ENCODE data around the gene HSD3B1.

The HSD3B1 gene

DNA sequence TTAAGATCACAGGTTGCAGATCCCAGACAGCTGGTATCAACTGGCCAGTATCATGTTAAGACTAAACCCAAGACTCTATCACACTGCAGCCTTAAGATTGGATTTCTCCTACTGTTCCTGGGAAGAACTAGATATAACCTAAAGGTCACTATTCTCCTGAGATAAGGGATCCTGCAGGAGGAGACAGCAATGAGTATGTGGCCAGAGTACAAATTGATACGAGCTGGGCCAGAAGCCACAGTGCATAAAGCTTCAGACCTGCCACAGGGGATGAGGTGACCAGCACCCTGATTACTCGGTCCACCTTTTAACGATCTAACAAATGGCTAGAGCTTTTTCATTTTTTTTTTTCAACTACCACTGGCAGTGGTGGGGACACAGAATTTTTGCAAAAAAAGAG lies 31.0 kb downstream of the HSD3B1 start:
- Histone ChIP-seq H3K9me3 (ENCODE audit: control insufficient read depth, insufficient read depth, low read depth, low read length) (no peaks in the 10 kb centered on the region), H3K27me3 (ENCODE audit: control insufficient read depth, insufficient read depth, low read length) (no peaks in the 10 kb centered on the region), H3K4me1 (ENCODE audit: control insufficient read depth, insufficient read depth, low read length) (no peaks in the 10 kb centered on the region), H3K4me3 (ENCODE audit: low read depth, low read length) (no peak overlapping the region), H3K36me3 (ENCODE audit: control insufficient read depth, insufficient read depth, low read length) (no peaks in the 10 kb centered on the region), H3K9ac (ENCODE audit: low read length) (no peak overlapping the region), H3K27ac (ENCODE audit: low read depth, low read length) (no peak overlapping the region)

DNA sequence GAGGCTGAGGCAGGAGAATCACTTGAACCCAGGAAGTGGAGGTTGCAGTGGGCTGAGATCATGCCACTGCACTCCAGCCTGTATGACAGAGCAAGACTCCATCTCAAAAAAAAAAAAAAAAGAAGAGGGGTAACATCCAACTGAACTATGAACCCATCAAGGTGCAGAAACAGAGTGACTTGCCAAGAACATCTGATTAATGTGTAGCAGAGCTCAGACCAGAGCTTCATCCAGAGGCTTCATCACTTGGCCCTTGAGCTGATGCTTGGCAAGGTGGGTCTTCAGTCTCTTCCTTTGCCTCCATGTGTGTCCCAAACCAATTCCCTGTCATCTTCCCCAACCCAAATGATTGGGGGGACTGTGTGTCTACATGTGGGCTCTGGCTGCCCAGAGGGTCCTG lies 32.6 kb downstream of the HSD3B1 start:
- H3K4me1 ChIP-seq (ENCODE audit: control insufficient read depth, insufficient read depth, low read length) = no peaks in the 10 kb centered on the region
- H3K9ac ChIP-seq (ENCODE audit: low read length) = no peak overlapping the region
- H3K27ac ChIP-seq (ENCODE audit: low read depth, low read length) = no peak overlapping the region
- H3K4me3 ChIP-seq (ENCODE audit: low read depth, low read length) = no peak overlapping the region
- H3K27me3 ChIP-seq (ENCODE audit: control insufficient read depth, insufficient read depth, low read length) = no peaks in the 10 kb centered on the region
- no peaks in the 10 kb centered on the region for H3K36me3 ChIP-seq (ENCODE audit: control insufficient read depth, insufficient read depth, low read length)
- H3K9me3 ChIP-seq (ENCODE audit: control insufficient read depth, insufficient read depth, low read depth, low read length) = no peaks in the 10 kb centered on the region

DNA sequence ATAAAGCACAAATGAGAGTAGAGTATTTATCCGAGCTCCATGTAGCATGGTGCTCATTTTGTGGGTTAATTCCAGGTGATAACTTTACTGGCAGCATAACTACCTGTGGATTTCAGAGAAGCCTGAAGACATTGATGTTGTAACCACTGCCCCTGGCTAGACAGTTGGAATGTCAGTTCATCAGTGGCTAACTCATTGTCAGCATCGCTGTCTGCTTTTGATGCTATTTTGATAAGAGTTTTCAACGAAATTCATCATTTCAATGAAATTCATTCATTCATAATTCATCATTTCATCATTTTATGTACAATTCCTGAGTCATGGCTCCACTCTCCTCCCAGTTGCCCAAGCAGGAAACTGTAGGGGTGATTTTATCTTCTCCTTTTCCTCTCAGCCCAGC lies 34.4 kb downstream of the HSD3B1 start:
- no peaks in the 10 kb centered on the region for H3K4me1 ChIP-seq (ENCODE audit: control insufficient read depth, insufficient read depth, low read length)
- no peak overlapping the region for H3K9ac ChIP-seq (ENCODE audit: low read length)
- no peaks in the 10 kb centered on the region for H3K9me3 ChIP-seq (ENCODE audit: control insufficient read depth, insufficient read depth, low read depth, low read length)
- no peak overlapping the region for H3K4me3 ChIP-seq (ENCODE audit: low read depth, low read length)
- H3K36me3 ChIP-seq (ENCODE audit: control insufficient read depth, insufficient read depth, low read length) = no peaks in the 10 kb centered on the region
- H3K27ac ChIP-seq (ENCODE audit: low read depth, low read length) = no peak overlapping the region
- no peaks in the 10 kb centered on the region for H3K27me3 ChIP-seq (ENCODE audit: control insufficient read depth, insufficient read depth, low read length)

DNA sequence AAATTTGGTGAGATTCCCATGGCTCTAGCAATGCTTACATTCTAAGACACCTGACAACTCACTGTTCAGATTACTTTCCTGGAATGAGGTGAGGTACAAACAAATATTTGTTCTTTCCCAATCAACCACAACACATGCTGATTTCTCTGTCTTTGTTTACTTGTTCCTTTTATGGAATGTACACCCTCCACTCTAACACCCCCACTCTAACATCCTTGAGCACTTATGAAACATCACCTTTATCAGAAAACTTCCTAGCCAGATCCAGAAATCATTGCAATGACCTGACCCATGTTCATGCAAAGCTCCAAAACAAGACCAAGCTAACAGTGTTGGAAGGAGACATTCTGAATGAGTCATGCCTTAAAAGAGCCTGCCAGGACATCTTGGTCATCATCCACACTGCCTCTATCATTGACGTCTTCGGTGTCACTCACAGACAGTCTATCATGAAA lies 35.5 kb downstream of the HSD3B1 start:
- no peaks in the 10 kb centered on the region for H3K9me3 ChIP-seq (ENCODE audit: control insufficient read depth, insufficient read depth, low read depth, low read length)
- no peak overlapping the region for H3K9ac ChIP-seq (ENCODE audit: low read length)
- no peaks in the 10 kb centered on the region; the same call in 1 of the 2 replicates for H3K27me3 ChIP-seq (ENCODE audit: control insufficient read depth, insufficient read depth, low read length)
- no peak overlapping the region for H3K4me3 ChIP-seq (ENCODE audit: low read depth, low read length)
- H3K4me1 ChIP-seq (ENCODE audit: control insufficient read depth, insufficient read depth, low read length) = no peaks in the 10 kb centered on the region
- H3K27ac ChIP-seq (ENCODE audit: low read depth, low read length) = no peak overlapping the region
- no peaks in the 10 kb centered on the region for H3K36me3 ChIP-seq (ENCODE audit: control insufficient read depth, insufficient read depth, low read length)

DNA sequence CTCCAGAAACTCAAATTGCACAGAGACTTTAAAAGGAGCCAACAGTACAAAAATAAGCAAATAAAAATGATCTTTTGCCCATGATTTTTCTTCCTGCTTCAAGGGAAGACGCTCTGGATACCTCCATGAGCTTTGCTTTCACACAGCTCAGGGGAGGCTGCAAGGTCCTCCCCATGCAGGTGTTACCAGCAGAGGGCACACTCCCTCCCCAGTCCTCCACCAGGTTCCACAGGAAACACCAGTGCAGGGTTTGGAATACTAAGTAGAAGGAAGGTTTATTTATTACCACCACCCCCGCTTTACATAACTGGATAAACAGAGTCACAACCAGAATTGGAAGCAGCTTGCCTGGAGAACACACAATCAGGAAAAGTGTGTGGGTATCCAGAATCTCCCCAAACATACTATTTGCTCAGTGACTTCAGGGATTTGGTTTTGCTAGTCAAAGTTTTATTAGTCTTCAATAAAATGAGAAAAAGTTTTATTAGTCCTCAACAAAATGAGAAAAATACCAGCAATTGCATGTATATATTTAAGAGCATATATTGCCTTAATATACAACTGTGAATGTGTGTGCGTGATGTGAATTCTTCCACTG lies 37.3 kb downstream of the HSD3B1 start:
- no peak overlapping the region for H3K9ac ChIP-seq (ENCODE audit: low read length)
- no peaks in the 10 kb centered on the region; the same call in 1 of the 2 replicates for H3K27me3 ChIP-seq (ENCODE audit: control insufficient read depth, insufficient read depth, low read length)
- no peaks in the 10 kb centered on the region for H3K36me3 ChIP-seq (ENCODE audit: control insufficient read depth, insufficient read depth, low read length)
- H3K4me3 ChIP-seq (ENCODE audit: low read depth, low read length) = no peak overlapping the region
- no peaks in the 10 kb centered on the region for H3K4me1 ChIP-seq (ENCODE audit: control insufficient read depth, insufficient read depth, low read length)
- no peaks in the 10 kb centered on the region for H3K9me3 ChIP-seq (ENCODE audit: control insufficient read depth, insufficient read depth, low read depth, low read length)
- H3K27ac ChIP-seq (ENCODE audit: low read depth, low read length) = no peak overlapping the region

DNA sequence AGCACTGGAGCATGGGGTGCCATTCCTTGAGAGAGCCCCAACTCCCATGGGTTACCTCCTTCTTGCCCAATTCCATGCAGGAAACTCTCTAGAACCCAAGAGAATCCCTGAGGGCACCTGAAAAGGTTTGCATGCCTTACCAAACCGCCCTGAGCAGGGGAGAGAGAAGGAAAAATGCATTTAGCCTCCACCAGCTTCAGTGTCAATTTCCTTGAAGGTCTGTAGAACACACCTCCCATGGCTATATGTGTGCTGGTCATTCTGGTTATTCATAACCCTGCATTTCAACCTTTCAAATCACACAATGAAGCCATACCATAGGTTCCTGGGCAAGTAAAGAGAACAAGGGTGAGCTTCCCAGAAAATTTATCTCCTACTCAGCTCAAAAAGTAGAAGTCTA lies 39.6 kb downstream of the HSD3B1 start:
- Histone ChIP-seq H3K4me3 (ENCODE audit: low read depth, low read length) (no peak overlapping the region), H3K36me3 (ENCODE audit: control insufficient read depth, insufficient read depth, low read length) (no peaks in the 10 kb centered on the region), H3K4me1 (ENCODE audit: control insufficient read depth, insufficient read depth, low read length) (no peaks in the 10 kb centered on the region), H3K9me3 (ENCODE audit: control insufficient read depth, insufficient read depth, low read depth, low read length) (no peaks in the 10 kb centered on the region), H3K27me3 (ENCODE audit: control insufficient read depth, insufficient read depth, low read length) (no peaks in the 10 kb centered on the region; the same call in 1 of the 2 replicates), H3K27ac (ENCODE audit: low read depth, low read length) (no peak overlapping the region), H3K9ac (ENCODE audit: low read length) (no peak overlapping the region)

DNA sequence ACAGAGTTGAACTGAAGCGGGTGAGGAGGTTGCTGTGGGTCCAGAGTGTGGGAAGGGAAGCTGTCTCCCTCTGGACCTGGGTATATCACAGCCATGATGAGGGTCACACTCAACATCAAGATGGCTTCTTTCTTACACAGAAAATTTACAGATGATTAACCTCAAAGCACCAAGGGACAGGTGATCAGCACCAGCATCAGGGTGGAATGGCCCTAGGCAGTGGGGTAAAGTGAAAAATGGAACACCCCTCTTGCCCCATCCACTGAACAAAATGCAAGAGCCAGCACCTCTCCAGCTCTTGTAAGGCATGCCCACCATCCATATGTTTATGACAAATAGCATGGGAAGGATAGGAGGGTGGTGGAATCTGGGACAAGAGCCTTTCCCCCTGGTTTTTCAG lies 40.3 kb downstream of the HSD3B1 start:
- Histone ChIP-seq H3K36me3 (ENCODE audit: control insufficient read depth, insufficient read depth, low read length) (no peaks in the 10 kb centered on the region), H3K27me3 (ENCODE audit: control insufficient read depth, insufficient read depth, low read length) (no peaks in the 10 kb centered on the region; the same call in 1 of the 2 replicates), H3K9me3 (ENCODE audit: control insufficient read depth, insufficient read depth, low read depth, low read length) (no peaks in the 10 kb centered on the region), H3K4me3 (ENCODE audit: low read depth, low read length) (no peak overlapping the region), H3K9ac (ENCODE audit: low read length) (no peak overlapping the region), H3K27ac (ENCODE audit: low read depth, low read length) (no peak overlapping the region), H3K4me1 (ENCODE audit: control insufficient read depth, insufficient read depth, low read length) (no peaks in the 10 kb centered on the region)

DNA sequence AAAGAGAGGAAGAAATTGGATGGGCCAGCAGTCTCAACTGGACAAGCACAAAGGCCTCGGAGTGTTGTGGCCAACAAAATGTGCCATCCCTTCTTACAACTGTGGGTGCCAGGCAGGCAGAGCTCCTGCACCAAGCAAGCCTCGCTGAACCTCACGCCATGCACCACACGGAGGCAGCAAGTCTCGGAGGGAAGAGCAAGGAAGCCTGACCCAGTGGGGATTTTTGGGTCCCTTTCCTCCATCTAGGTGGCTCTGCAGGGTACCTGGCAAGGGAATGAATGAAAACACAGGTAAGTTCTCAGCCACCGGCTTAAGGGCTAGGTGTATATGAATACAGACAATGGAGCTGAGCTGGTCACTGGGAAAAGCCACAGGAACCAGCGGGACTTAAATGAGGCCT lies 40.8 kb downstream of the HSD3B1 start:
- Histone ChIP-seq H3K4me3 (ENCODE audit: low read depth, low read length) (no peak overlapping the region), H3K4me1 (ENCODE audit: control insufficient read depth, insufficient read depth, low read length) (no peaks in the 10 kb centered on the region), H3K27me3 (ENCODE audit: control insufficient read depth, insufficient read depth, low read length) (no peaks in the 10 kb centered on the region; the same call in 1 of the 2 replicates), H3K9me3 (ENCODE audit: control insufficient read depth, insufficient read depth, low read depth, low read length) (no peaks in the 10 kb centered on the region), H3K9ac (ENCODE audit: low read length) (no peak overlapping the region), H3K27ac (ENCODE audit: low read depth, low read length) (no peak overlapping the region), H3K36me3 (ENCODE audit: control insufficient read depth, insufficient read depth, low read length) (no peaks in the 10 kb centered on the region)

DNA sequence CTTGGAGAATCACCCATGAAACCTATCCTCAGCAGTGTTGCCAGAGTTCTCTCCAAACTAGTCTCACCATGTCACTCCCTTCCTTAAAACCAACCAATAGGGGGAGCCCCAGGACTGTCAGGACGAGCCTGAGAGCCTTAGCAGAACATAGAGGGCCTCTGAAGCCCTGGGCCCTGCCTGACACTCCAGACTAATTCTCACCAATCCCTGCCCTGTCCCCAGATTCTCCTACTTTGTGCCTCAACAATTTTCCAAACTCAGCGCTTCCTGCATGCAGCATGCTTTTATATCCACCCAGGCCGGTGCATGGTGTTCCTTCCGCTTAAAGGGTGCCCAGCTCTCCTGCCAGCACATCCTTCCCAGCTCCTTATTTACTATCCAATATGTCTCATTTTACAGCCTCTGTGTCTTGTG lies 42.7 kb downstream of the HSD3B1 start:
- Histone ChIP-seq H3K9ac (ENCODE audit: low read length) (no peak overlapping the region), H3K27me3 (ENCODE audit: control insufficient read depth, insufficient read depth, low read length) (no peaks in the 10 kb centered on the region; the same call in 1 of the 2 replicates)

DNA sequence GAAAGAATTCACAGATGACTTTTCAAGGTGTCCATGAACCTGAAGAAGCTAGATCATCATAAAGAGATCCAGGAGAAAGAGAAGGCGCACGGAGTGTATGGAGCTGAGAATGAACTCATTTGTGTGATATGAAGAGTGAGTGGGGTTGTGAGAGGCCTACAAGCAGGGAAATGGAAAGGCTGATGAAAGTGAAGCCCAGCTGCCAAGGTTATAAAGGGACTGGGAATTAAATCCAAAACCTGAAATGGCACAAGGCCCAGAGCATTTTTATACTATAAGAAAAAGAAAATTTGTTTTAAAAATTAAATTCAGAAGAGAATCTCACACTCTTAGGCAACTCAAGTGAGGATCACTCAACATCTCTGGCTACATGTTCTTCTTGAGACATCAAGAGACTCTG lies 43.4 kb downstream of the HSD3B1 start:
- Histone ChIP-seq H3K9ac (ENCODE audit: low read length) (no peak overlapping the region), H3K27ac (ENCODE audit: low read depth, low read length) (no peak overlapping the region), H3K36me3 (ENCODE audit: control insufficient read depth, insufficient read depth, low read length) (no peaks in the 10 kb centered on the region), H3K9me3 (ENCODE audit: control insufficient read depth, insufficient read depth, low read depth, low read length) (no peaks in the 10 kb centered on the region), H3K4me1 (ENCODE audit: control insufficient read depth, insufficient read depth, low read length) (no peaks in the 10 kb centered on the region), H3K4me3 (ENCODE audit: low read depth, low read length) (no peak overlapping the region), H3K27me3 (ENCODE audit: control insufficient read depth, insufficient read depth, low read length) (no peaks in the 10 kb centered on the region; the same call in 1 of the 2 replicates)

More for the DNA sequence above, 42.7 kb downstream of the HSD3B1 start:
- Histone ChIP-seq H3K9me3 (ENCODE audit: control insufficient read depth, insufficient read depth, low read depth, low read length) (no peaks in the 10 kb centered on the region), H3K36me3 (ENCODE audit: control insufficient read depth, insufficient read depth, low read length) (no peaks in the 10 kb centered on the region), H3K4me1 (ENCODE audit: control insufficient read depth, insufficient read depth, low read length) (no peaks in the 10 kb centered on the region), H3K27ac (ENCODE audit: low read depth, low read length) (no peak overlapping the region), H3K4me3 (ENCODE audit: low read depth, low read length) (no peak overlapping the region)

DNA sequence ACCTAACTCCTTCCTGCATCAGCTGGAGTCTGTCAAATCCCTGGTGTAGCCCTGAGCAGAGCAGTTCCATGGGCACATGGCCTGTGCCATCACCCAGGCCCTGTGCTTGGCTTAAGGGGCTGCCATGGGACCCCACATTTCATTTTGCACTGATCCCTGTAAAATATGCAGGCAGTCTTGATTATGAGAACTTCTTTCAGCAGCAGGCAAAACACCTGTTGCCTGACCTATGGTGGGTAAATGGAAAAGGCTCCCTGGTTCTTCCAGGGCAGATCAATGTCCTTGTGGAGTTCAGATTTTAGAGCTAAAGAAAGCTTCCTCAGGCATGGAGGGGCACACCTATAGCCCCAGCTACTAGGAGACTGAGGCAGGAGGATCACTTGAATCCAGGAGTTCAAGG lies 44.2 kb downstream of the HSD3B1 start:
- Histone ChIP-seq H3K9ac (ENCODE audit: low read length) (no peak overlapping the region), H3K27me3 (ENCODE audit: control insufficient read depth, insufficient read depth, low read length) (no peaks in the 10 kb centered on the region; the same call in 1 of the 2 replicates), H3K4me3 (ENCODE audit: low read depth, low read length) (no peak overlapping the region), H3K9me3 (ENCODE audit: control insufficient read depth, insufficient read depth, low read depth, low read length) (no peaks in the 10 kb centered on the region), H3K27ac (ENCODE audit: low read depth, low read length) (no peak overlapping the region), H3K36me3 (ENCODE audit: control insufficient read depth, insufficient read depth, low read length) (no peaks in the 10 kb centered on the region), H3K4me1 (ENCODE audit: control insufficient read depth, insufficient read depth, low read length) (no peaks in the 10 kb centered on the region)
